Keratinocyte (primary cell): ENCODE data around the gene RAB11FIP2. TPM values are rescaled to one million over a fixed set of nuclear protein-coding genes. Genes with fewer than 3 reads are reported as not detected.

Experiments
- DNase-seq: peaks from one replicate; pipeline ENCODE4 v3.0.0-alpha.2; 2011; ENCODE audit warnings: low read depth, missing footprints, low spot score
- FAIRE-seq: peaks from 2 replicates; lab custom pipeline; 2011; peaks lifted over from hg19 to GRCh38; lab: Jason Lieb, UNC
- H2AFZ ChIP-seq: 2 replicates; pipeline ENCODE4 v1.6.0; 2012; ENCODE audit warnings: low read length, control low read depth, inconsistent platforms; ENCODE audit not compliant: control insufficient read depth
- H3K27ac ChIP-seq: 2 replicates; pipeline ENCODE4 v1.5.1; 2011; ENCODE audit warnings: low read length; ENCODE audit not compliant: control insufficient read depth, insufficient read depth
- H3K27me3 ChIP-seq: 3 replicates; pipeline ENCODE4 v1.6.0; 2011; ENCODE audit warnings: low read length; ENCODE audit not compliant: control insufficient read depth, insufficient read depth; ENCODE audit errors: extremely low read depth
- H3K36me3 ChIP-seq, 2 experiments: 2 replicates in 1 of 2; 3 replicates in 1 of 2; pipeline ENCODE4 v1.5.1; 2011; ENCODE audit warnings: low read length in 2 of 2, mild to moderate bottlenecking in 1 of 2; ENCODE audit not compliant: control insufficient read depth in 2 of 2, insufficient read depth in 2 of 2; ENCODE audit errors: extremely low read depth in 1 of 2
- H3K4me1 ChIP-seq: 3 replicates; pipeline ENCODE4 v1.5.1; 2011; ENCODE audit warnings: low read length; ENCODE audit not compliant: control insufficient read depth, insufficient read depth; ENCODE audit errors: extremely low read depth
- H3K4me2 ChIP-seq: 3 replicates; pipeline ENCODE4 v1.6.0; 2011; ENCODE audit warnings: low read depth, low read length; ENCODE audit not compliant: control insufficient read depth, insufficient read depth; ENCODE audit errors: extremely low read depth
- H3K4me3 ChIP-seq, 3 experiments: fragments of 200-600 bp in 1 of 3; sonication (generic) in 1 of 3; 2 replicates in 2 of 3; 3 replicates in 1 of 3; pipeline ENCODE4 v1.5.1; 2011 to 2016; ENCODE audit warnings: low read length in 3 of 3, mild to moderate bottlenecking in 3 of 3, control low read depth in 2 of 3, inconsistent platforms in 1 of 3, low read depth in 1 of 3, mixed read lengths in 1 of 3, mixed run types in 1 of 3, moderate library complexity in 1 of 3; ENCODE audit not compliant: control insufficient read depth in 2 of 3, insufficient read depth in 2 of 3; ENCODE audit errors: extremely low read depth in 1 of 3
- H3K79me2 ChIP-seq: 2 replicates; pipeline ENCODE4 v1.6.0; 2012; ENCODE audit warnings: low read length; ENCODE audit not compliant: control insufficient read depth, insufficient read depth
- H3K9ac ChIP-seq: 3 replicates; pipeline ENCODE4 v1.6.0; 2011; ENCODE audit warnings: low read length; ENCODE audit not compliant: control insufficient read depth, insufficient read depth; ENCODE audit errors: extremely low read depth
- H3K9me1 ChIP-seq: 3 replicates; pipeline ENCODE4 v1.6.0; 2011; ENCODE audit warnings: low read length; ENCODE audit not compliant: control insufficient read depth, insufficient read depth; ENCODE audit errors: extremely low read depth
- H3K9me3 ChIP-seq: 2 replicates; pipeline ENCODE4 v1.5.1; 2012; ENCODE audit warnings: low read depth, low read length; ENCODE audit not compliant: control insufficient read depth
- H4K20me1 ChIP-seq: 3 replicates; pipeline ENCODE4 v1.6.0; 2011; ENCODE audit warnings: low read length; ENCODE audit not compliant: control insufficient read depth, insufficient read depth; ENCODE audit errors: extremely low read depth
- CTCF ChIP-seq, 3 experiments: IDR thresholded peaks in 1 of 3; conservative IDR thresholded peaks in 1 of 3; optimal IDR thresholded peaks in 1 of 3; 2 replicates in 2 of 3; 3 replicates in 1 of 3; pipeline versions ENCODE3 to v1.5.1; 2011; ENCODE audit warnings: low read length in 3 of 3, mild to moderate bottlenecking in 3 of 3, moderate library complexity in 2 of 3, control low read depth in 1 of 3, inconsistent platforms in 1 of 3; ENCODE audit not compliant: insufficient read depth in 2 of 3; ENCODE audit errors: extremely low read depth in 1 of 3
- EZH2 ChIP-seq: IDR thresholded peaks from one replicate; pipeline ENCODE4 v1.6.1; 2012; ENCODE audit warnings: inconsistent platforms, mild to moderate bottlenecking, low read length, moderate library complexity
- dilution Hi-C: fragments of 300-500 bp; cut with MboI; formaldehyde crosslinking; loops from one replicate; pipeline ENCODE4 v1.7.0; 2020; ENCODE audit warnings: low sequenced_read_pairs; ENCODE audit not compliant: extremely low pct_ligation_motif_present
- polyA plus RNA-seq, 5 experiments: library from polyadenylated mRNA; depleted of rRNA in 3 of 5; stranded (reverse) in 3 of 5; stranded (forward) in 1 of 5; unstranded in 1 of 5; fragments of >200 nt; gene quantifications; 1 replicate in 1 of 5; 2 replicates in 3 of 5; 3 replicates in 1 of 5; pipeline versions ENCODE4 v1.2.1 to v1.2.3, GENCODE V29; 2011 to 2012; ENCODE audit warnings: missing spikeins in 2 of 5, low read depth in 1 of 5, low replicate concordance in 1 of 5

The RAB11FIP2 gene
- polyA plus RNA-seq, 1 donor (not counting 4 experiments of a cell fraction or from before 2014, with no cell fraction given) = 6.1 TPM

- Histone ChIP-seq H3K36me3 (peaks cover 0 to 2% of the 10 kb centered on the region in 2 experiments), H3K9me1 (no peaks in the 10 kb centered on the region), H3K4me2 (no peak overlapping the region), H3K4me3 (no peak overlapping the region), H3K27ac (no peak overlapping the region), H3K9ac (no peak overlapping the region), H3K9me3 (no peaks in the 10 kb centered on the region), H3K4me1 (peaks cover 8% of the 10 kb centered on the region), H4K20me1 (no peaks in the 10 kb centered on the region), H3K79me2 (no peaks in the 10 kb centered on the region), H2AFZ (no peak overlapping the region), H3K27me3 (no peaks in the 10 kb centered on the region)
- FAIRE-seq = no peak
- DNase-seq = no peak
- no peak for TF ChIP-seq EZH2
- no peak for TF ChIP-seq CTCF (optimal IDR thresholded peaks at IDR 0.05 in 1 of 3, IDR thresholded peaks at IDR 0.05 in 1 of 3, conservative IDR thresholded peaks at IDR 0.05 in 1 of 3; ENCODE audit: extremely low read depth in 1 of 3, insufficient read depth in 2 of 3, low read length in 3 of 3)
- dilution Hi-C loops = no loop called here
These were observed 18.1 kb downstream of the RAB11FIP2 start for GRCh38 chr10:118028619-118029018.

GRCh38 chr10:118027397-118027796 lies 19.3 kb downstream of the RAB11FIP2 start:
- H4K20me1 ChIP-seq = no peaks in the 10 kb centered on the region
- peaks cover 0 to 2% of the 10 kb centered on the region in 2 experiments for H3K36me3 ChIP-seq
- TF ChIP-seq EZH2 = no peak
- dilution Hi-C loops = no loop called here
- H3K4me3 ChIP-seq = no peak overlapping the region
- H3K9me3 ChIP-seq = no peaks in the 10 kb centered on the region
- H3K9ac ChIP-seq = no peak overlapping the region
- DNase-seq (no peak), FAIRE-seq (no peak)
- no peaks in the 10 kb centered on the region for H3K27me3 ChIP-seq
- no peaks in the 10 kb centered on the region for H3K79me2 ChIP-seq
- no peaks in the 10 kb centered on the region for H3K9me1 ChIP-seq
- peaks cover 8% of the 10 kb centered on the region for H3K4me1 ChIP-seq
- no peak overlapping the region for H2AFZ ChIP-seq
- H3K4me2 ChIP-seq = no peak overlapping the region
- H3K27ac ChIP-seq = no peak overlapping the region

- TF ChIP-seq CTCF (optimal IDR thresholded peaks at IDR 0.05 in 1 of 3, IDR thresholded peaks at IDR 0.05 in 1 of 3, conservative IDR thresholded peaks at IDR 0.05 in 1 of 3; ENCODE audit: extremely low read depth in 1 of 3, insufficient read depth in 2 of 3, low read length in 3 of 3) = no peak
- no peak for TF ChIP-seq EZH2
- Histone ChIP-seq H3K9ac (no peak overlapping the region), H3K27ac (no peak overlapping the region), H3K79me2 (no peaks in the 10 kb centered on the region), H4K20me1 (no peaks in the 10 kb centered on the region), H3K4me2 (no peak overlapping the region), H3K4me3 (no peak overlapping the region), H3K36me3 (peaks cover 0 to 2% of the 10 kb centered on the region in 2 experiments), H2AFZ (no peak overlapping the region), H3K27me3 (no peaks in the 10 kb centered on the region), H3K4me1 (peaks cover 8% of the 10 kb centered on the region), H3K9me3 (no peaks in the 10 kb centered on the region), H3K9me1 (no peaks in the 10 kb centered on the region)
- DNase-seq (no peak), FAIRE-seq (no peak)
- dilution Hi-C loops = no loop called here
These were observed 19.8 kb downstream of the RAB11FIP2 start for GRCh38 chr10:118026936-118027335.
